Fibroblast of skin of left quadriceps (primary cell): ENCODE results near the gene NDUFS2.
A peak's percentile ranks its signal among the peaks of the same experiment; 100 is the strongest.
"Not testable (repeated sequence)": the region's sequence is repeated elsewhere in the genome, so short reads cannot be mapped to it uniquely, and the experiment has no call there.

Source experiments
- DNase-seq, 2 experiments: peaks; one replicate each; pipeline ENCODE4 v3.0.0-alpha.2; 2013; ENCODE audit warnings: low read depth in 2 of 2

The NDUFS2 gene

GRCh38 chr1:161219078-161219892 is 17.1 kb downstream of the NDUFS2 start:
- no peak for DNase-seq

- DNase-seq, result no peak
Observed at GRCh38 chr1:161220002-161220401, 17.8 kb downstream of the NDUFS2 start.

DNA sequence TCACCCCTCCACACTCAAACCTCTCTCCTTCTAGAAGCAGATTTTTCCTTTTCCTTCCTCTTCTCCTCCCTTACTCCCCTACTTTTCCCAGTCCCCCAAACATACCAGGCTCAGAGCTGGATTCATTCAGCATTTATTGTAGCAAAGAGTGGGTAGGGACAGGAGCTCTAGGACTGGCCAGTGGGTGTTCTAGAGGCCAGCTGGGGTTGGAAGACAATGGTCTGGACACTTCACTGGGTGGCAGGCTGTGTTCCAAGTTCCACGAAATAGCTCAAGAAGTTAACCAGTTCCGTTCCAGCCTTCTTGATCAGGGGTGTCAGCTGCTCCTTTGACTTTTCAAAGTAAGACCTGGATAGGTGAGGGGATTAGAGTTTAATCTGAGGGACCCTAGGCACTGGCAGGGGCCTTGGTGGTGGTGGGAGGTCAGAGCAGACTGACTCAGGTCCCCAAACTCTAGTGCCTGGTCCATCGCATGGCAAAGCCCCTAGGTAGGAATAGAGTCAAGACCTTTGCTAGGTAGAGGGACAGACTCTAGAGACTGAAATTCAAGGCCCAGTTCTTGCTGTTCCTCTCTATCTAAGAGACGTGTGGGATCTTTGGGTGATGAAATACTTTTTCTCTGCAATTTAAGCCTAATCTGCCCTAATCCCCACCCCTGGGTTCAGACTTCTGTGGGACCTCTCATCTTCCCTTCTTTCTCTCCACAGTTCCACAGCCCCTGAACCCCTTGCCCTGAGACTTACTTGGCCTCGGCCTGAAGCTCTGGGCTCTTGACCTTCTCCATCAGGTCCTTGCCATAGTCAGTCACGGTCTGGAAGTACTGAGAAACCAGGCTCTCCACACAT is 20.2 kb downstream of the NDUFS2 start:
- DNase-seq, result no peak

DNA sequence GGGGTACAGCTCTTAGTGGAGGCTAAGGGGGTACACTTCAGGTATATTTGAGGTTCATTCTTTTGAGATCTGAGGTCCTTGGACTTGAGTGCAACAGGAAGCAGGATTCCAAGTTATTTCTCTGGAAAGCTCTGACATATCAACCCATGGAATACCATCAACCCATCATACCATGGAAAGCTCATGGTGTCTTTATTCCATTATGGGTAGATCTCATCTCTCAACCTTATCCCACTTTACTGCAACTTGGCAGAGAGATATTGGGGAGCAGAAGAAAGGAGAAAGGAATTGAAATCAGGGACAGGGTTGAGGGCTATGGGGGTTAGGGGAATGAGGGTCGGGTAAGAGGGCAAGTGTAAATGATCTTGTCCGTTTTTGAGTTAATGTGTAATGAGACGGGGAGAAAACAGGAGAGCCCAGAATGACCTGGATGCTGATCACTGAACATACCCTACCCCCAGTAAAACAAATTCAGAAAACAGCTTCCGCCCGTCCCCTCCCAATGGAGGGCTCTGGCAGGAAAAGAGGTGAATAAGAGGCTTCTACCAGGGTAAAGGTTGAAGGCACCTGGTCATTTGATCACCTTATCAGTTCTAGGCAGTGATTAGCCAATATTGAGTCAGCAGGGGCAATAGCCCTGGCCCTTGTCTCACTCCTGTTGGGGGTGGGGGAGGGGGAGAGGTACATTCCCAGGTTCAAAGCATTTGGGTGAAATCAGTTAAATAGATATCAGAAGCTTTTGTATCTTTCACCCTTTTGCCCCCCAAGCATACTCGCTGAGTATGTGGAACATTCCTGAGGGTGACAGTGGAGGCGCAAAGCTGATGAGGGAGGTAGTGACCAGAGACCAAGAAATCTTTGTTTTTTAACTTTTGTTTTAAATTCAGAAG is 21.9 kb downstream of the NDUFS2 start:
- DNase-seq, result no peak

DNA sequence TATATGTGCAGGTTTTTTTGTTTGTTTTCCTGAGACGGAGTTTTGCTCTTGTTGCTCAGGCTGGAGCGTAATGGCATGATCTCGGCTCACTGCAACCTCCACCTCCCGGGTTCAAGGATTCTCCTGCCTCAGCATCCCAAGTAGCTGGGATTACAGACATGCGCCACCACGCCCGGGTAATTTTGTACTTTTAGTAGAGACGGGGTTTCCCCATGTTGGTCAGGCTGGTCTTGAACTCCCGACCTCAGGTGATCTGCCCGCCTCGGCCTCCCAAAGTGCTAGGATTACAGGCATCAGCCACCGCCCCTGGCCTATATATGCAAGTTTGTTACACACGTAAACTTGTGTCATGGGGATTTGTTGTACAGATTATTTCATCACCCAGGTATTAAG is 22.5 kb downstream of the NDUFS2 start:
- DNase-seq, result not testable (repeated sequence)

- DNase-seq, result no peak
Observed at GRCh38 chr1:161225178-161225533, 23.0 kb downstream of the NDUFS2 start.

GRCh38 chr1:161225534-161226319 is 23.6 kb downstream of the NDUFS2 start, which contains the start of gene TOMM40L:
Gene TOMM40L (plus strand): TSS chr1:161226060. CDS start chr1:161226490, 430 bp downstream.
- DNase-seq, result peak; percentile 99

DNA sequence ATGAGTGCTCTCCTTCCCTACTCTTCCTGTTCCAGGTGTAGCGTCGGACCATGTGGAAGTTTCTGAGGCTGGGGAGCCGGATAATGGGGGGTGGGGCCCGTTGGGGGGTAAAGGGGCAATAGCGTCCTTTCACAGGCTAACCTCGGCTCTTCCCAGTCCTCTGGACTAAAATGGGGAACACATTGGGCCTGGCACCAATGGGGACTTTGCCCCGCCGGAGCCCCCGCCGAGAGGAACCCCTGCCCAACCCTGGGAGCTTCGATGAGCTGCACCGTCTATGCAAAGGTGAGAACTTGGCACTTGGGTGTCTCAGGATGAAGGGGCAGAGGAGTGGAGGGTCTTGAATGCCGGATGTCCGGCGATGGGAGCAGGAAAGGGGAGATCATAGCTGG is 24.1 kb downstream of the NDUFS2 start:
- DNase-seq, result no peak

DNA sequence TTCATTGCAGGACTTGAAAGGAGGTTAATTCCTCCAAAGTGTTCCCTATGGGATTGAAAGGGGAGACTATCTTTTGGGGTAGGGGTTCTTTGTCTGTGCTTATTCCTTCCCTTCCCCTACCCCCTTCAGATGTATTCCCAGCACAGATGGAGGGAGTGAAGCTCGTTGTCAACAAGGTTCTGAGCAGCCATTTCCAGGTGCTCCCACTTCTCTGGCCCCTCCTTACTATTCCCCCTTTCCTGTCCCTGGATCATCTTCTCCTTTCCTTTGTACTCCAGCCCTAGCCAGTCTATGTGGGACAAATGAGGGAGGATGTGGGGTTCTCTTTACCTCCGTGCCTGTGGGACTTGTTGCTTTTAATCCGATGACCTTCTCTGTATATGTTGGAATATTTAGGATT is 24.6 kb downstream of the NDUFS2 start:
- no peak for DNase-seq

- DNase-seq, result peak; percentile 26 to 39
Observed at GRCh38 chr1:161227196-161227871, 25.2 kb downstream of the NDUFS2 start.

GRCh38 chr1:161228032-161228431 is 25.9 kb downstream of the NDUFS2 start:
- no peak for DNase-seq

DNA sequence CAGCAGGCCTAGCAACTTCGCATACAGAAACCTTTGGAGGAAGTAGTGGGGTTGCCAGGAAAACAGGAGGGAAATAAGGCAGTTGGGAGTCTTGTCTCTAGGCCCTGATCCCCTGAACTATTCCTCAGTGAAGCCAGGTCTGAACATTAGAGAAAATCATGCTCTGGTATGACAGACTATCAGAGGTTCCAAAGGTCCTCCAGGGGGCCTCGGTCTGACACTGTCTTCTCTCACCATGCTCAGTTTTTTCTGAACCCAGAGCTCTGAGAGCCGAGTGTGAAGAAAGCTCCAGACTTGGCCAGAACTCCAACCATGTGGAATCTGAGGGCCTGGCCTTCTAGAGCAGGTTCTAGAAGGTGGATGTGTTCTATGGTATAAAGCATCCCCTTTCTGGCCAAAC is 27.7 kb downstream of the NDUFS2 start:
- DNase-seq, result no peak

GRCh38 chr1:161230762-161231161 is 28.6 kb downstream of the NDUFS2 start:
- DNase-seq, result no peak

DNA sequence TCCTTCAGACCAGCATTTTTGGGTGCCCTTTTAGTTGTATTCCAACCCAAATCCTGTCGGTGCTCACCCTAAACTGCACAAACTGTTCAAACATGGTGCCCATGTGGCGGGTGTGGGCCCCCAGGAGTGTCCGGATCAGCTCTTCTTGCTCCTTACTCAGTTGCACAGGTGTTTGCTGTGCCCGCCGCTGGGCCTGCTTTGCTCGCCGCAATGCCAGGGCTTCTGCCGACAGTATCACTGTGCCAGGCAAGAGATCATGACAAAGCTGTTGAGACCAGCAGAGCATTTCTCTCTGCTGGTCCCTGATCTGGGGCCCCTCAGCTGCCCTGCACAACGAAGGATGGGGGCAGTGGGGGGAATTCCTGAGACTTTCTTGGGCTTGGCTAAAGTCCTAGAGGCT is 30.9 kb downstream of the NDUFS2 start:
- DNase-seq, result no peak

GRCh38 chr1:161235957-161236775 is 34.0 kb downstream of the NDUFS2 start:
- DNase-seq, result no peak

DNA sequence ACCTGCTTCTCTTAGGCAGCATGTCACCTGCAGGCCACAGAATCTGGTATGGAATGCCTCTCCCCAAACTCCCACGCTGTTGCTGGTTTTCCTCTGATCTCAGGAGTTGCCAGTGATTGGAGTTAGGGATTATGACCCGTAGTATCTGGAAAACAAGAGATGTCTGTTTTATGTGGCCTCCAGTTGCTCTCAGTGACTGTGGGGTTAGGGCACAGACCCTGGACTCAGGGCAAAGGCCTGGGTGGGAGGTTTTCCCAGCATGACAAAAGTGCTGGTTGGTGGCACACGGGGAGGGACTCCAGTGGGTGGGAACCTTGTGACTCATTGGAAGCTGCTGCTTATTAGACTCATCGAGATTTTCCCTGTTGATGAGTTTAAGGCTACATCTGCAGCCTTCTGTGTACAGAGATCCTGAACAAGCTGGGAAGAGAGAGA is 35.9 kb downstream of the NDUFS2 start, which contains the start of gene NR1I3:
NR1I3 (minus strand) TSS at position 165 of the 435 bp plus-strand sequence. CDS start 1,638 bp downstream, outside the sequence.
- no peak for DNase-seq

GRCh38 chr1:161241682-161242081 is 39.5 kb downstream of the NDUFS2 start:
- no peak for DNase-seq

DNA sequence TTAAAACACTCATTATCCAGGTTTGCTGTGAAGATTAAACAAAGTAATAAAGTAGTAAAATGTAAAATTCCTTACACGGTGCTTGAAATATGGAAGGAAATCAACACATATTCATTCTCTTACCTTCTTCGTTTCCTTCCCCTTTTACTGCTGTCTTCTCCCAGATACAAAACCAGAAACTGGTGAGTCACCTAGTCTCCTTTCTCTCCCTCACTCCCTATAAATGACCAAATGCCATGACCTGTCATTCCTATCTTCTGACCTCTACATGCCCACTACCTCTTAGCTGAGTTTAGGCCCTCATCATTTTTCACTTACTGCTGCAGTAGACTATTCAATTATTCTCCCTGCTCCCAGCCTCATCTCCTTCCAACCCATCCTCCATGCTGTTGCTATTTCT is 40.1 kb downstream of the NDUFS2 start:
- no peak for DNase-seq

GRCh38 chr1:161244888-161245287 is 42.7 kb downstream of the NDUFS2 start:
- DNase-seq, result no peak
